ENCODE results near the gene LRP10. TPM values are rescaled to one million over a fixed set of nuclear protein-coding genes. Genes with fewer than 3 reads are reported as not detected.

Gene LRP10
- total and polyA plus RNA-seq, 2 of the 8 experiments (the other 6 are each of a cell fraction or from before 2014, with no cell fraction given), result 12.4 to 15.6 TPM

DNA sequence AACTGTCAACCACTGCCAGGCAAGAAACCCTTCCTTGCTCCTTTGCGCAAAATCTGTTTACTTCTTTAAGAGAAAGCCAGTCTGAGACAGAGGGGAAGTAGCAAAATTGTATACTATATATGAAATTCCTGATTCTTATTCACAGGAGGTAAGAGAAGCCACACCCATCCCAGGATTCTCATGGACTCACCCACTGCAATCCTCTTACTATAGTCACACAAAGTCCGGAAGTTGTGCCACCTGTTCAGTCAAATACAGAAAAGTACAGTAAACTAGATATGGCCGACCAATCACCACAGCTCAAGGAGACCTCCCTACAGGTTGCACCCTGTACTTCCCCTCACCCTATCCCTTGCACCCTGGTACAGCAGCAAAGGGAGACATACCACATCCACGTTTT, 54.8 kb downstream of the LRP10 start:
- H2BK5ac ChIP-seq (ENCODE audit: low read depth, low read length), result no peak overlapping the region
- 0 out of 2 replicates have a peak overlapping the region, but pooled peaks have one; percentile 10 for H2BK15ac ChIP-seq (ENCODE audit: low read length)
- H2AFZ ChIP-seq (ENCODE audit: low read length), result no peak overlapping the region
- peaks cover 5% of the 10 kb centered on the region; the same call in 1 of the 2 replicates for H3K79me1 ChIP-seq (ENCODE audit: low read depth, low read length)
- peaks cover 9% of the 10 kb centered on the region for H3K23me2 ChIP-seq (ENCODE audit: low read depth, low read length)
- no peak overlapping the region for H2BK20ac ChIP-seq (ENCODE audit: low read length)
- H3K4me1 ChIP-seq (replicated peaks in 1 of 4; ENCODE audit: control insufficient read depth in 3 of 4, insufficient read depth in 4 of 4, low read length in 3 of 4), result peaks cover 0 to 3% (median 1%) of the 10 kb centered on the region in 4 experiments; a peak in 3 of 7 replicates
- no peaks in the 10 kb centered on the region for H3K27me3 ChIP-seq (replicated peaks in 1 of 4; ENCODE audit: control insufficient read depth in 3 of 4, extremely low read depth in 1 of 4, insufficient read depth in 3 of 4, low read length in 3 of 4)
- H3K36me3 ChIP-seq (ENCODE audit: control insufficient read depth in 2 of 4, insufficient read depth in 4 of 4, low read length in 3 of 4), result peaks cover 30 to 56% (median 46%) of the 10 kb centered on the region in 4 experiments
- no peak overlapping the region for H3K56ac ChIP-seq (replicated peaks; ENCODE audit: insufficient read length, low read depth, low read length)
- no peak overlapping the region for H3K4ac ChIP-seq (replicated peaks; ENCODE audit: insufficient read length, low read depth, low read length)
- DNase-seq (ENCODE audit: low read depth in 1 of 2, low spot score in 2 of 2) (no peak), FAIRE-seq (no peak)
- no peak overlapping the region for H2AK5ac ChIP-seq (ENCODE audit: low read depth, low read length)
- CTCF ChIA-PET (ENCODE audit: partially characterized antibody), result interaction anchor here (0.7 to 1.9 kb wide), 4 partner anchors 26 to 143 kb away, joined by 3 to 5 read pairs (median 4); no protein-coding TSS in a partner anchor
- H3K79me2 ChIP-seq (ENCODE audit: control insufficient read depth in 1 of 2, insufficient read depth in 2 of 2, low read length in 2 of 2), result peaks cover 5 to 21% of the 10 kb centered on the region in 2 experiments
- no peak overlapping the region for H3K4me2 ChIP-seq (ENCODE audit: insufficient read depth in 1 of 2, low read depth in 2 of 2, low read length in 2 of 2)
- POLR2A ChIA-PET (ENCODE audit: partially characterized antibody), result interaction anchor here (0.9 to 4.6 kb wide), 2 partner anchors 7 to 57 kb away, joined by 3 to 67 read pairs; partner anchors contain the start of gene RBM23
- no peak overlapping the region for H3K27ac ChIP-seq (ENCODE audit: low read depth, low read length)
- H4K20me1 ChIP-seq (replicated peaks in 1 of 2; ENCODE audit: control insufficient read depth in 1 of 2, insufficient read depth in 2 of 2, low read length in 2 of 2), result peaks cover 0 to 2% of the 10 kb centered on the region in 2 experiments
- WGBS, 2 experiments (ENCODE audit: extremely low coverage in 1 of 2, insufficient coverage in 1 of 2, insufficient read length in 1 of 2, insufficient replicate concordance in 2 of 2, low coverage in 1 of 2, low lambda C conversion rate in 2 of 2, missing lambda C conversion rate in 1 of 2), result 91% methylated on average over 4 of the region's 4 CpGs; no CpG with 5 or more reads in 1 of the 2 experiments
- no peak overlapping the region for H3K18ac ChIP-seq (ENCODE audit: extremely low read depth, low read length)
- TF ChIP-seq SUZ12 (IDR thresholded peaks at IDR 0.05; ENCODE audit: low read length) (no peak), GTF2F1 (IDR thresholded peaks at IDR 0.05; ENCODE audit: borderline replicate concordance, low read depth, low read length) (no peak), RNF2 (IDR thresholded peaks at IDR 0.05; ENCODE audit: borderline replicate concordance, low read depth, low read length, missing control alignments, poor library complexity, severe bottlenecking) (no peak), SIX5 (IDR thresholded peaks at IDR 0.05; ENCODE audit: low read depth, low read length) (no peak), ZNF274 (IDR thresholded peaks at IDR 0.05; ENCODE audit: borderline replicate concordance, extremely low read depth, low read length) (no peak), POU5F1 (IDR thresholded peaks at IDR 0.05; ENCODE audit: low read depth, low read length) (no peak), RBBP5 (IDR thresholded peaks at IDR 0.05; ENCODE audit: borderline replicate concordance, low read depth, low read length) (no peak), ATF2 (IDR thresholded peaks at IDR 0.05; ENCODE audit: low read length) (no peak), SP4 (IDR thresholded peaks at IDR 0.05; ENCODE audit: low read length) (no peak)
- H4K91ac ChIP-seq (replicated peaks; ENCODE audit: insufficient read length, low read length), result no peak overlapping the region
- no peak overlapping the region for H3K14ac ChIP-seq (ENCODE audit: insufficient read length)
- H3K4me3 ChIP-seq (ENCODE audit: extremely low read depth in 1 of 4, insufficient read depth in 2 of 4, low read depth in 3 of 4, low read length in 4 of 4), result no peak overlapping the region
- no peaks in the 10 kb centered on the region for H3K9me3 ChIP-seq (ENCODE audit: insufficient read depth in 2 of 2, low read depth in 1 of 2, low read length in 1 of 2)
- H2BK12ac ChIP-seq (ENCODE audit: low read depth, low read length), result no peak overlapping the region
- H4K5ac ChIP-seq (ENCODE audit: insufficient read length, low read depth, low read length), result no peak overlapping the region
- no peak overlapping the region for H3K9ac ChIP-seq (replicated peaks in 1 of 4; ENCODE audit: extremely low read depth in 1 of 4, low read depth in 3 of 4, low read length in 3 of 4)
- no peak overlapping the region for H2BK120ac ChIP-seq (replicated peaks; ENCODE audit: low read depth, low read length)
- H4K8ac ChIP-seq (ENCODE audit: extremely low read depth, insufficient read depth, low read length), result no peak overlapping the region
- H3K23ac ChIP-seq (ENCODE audit: insufficient read length), result no peak overlapping the region
